Kidney (tissue), 14 donors: Measurements from ENCODE around the gene FARP1. TPM values are rescaled to one million over a fixed set of nuclear protein-coding genes. Genes with fewer than 3 reads are reported as not detected.

Experiments
- DNase-seq, 5 donors: peaks; one replicate each; pipeline ENCODE4 v3.0.0-alpha.2; 2013 to 2020
- FAIRE-seq: peaks from 2 replicates; lab custom pipeline; 2012; peaks lifted over from hg19 to GRCh38; lab: Jason Lieb, UNC
- H3K27ac ChIP-seq, 2 donors: one replicate each; pipeline ENCODE4 v1.7.0; 2013; ENCODE audit warnings: low read depth in 2 of 2, low read length in 2 of 2, inconsistent platforms in 1 of 2
- H3K27me3 ChIP-seq: one replicate; pipeline ENCODE4 v1.7.1; 2013; ENCODE audit warnings: low read length, inconsistent platforms; ENCODE audit not compliant: control insufficient read depth, insufficient read depth
- H3K36me3 ChIP-seq, 3 donors: one replicate each; pipeline versions ENCODE4 v1.7.0 to v1.7.1; 2013; ENCODE audit warnings: low read length in 3 of 3, control low read depth in 1 of 3, inconsistent platforms in 1 of 3; ENCODE audit not compliant: insufficient read depth in 3 of 3, control insufficient read depth in 2 of 3
- H3K4me1 ChIP-seq, 3 donors: one replicate each; pipeline versions ENCODE4 v1.7.0 to v1.7.1; 2013; ENCODE audit warnings: low read length in 3 of 3, inconsistent platforms in 1 of 3, low read depth in 1 of 3; ENCODE audit not compliant: control insufficient read depth in 2 of 3, insufficient read depth in 2 of 3
- H3K4me3 ChIP-seq, 3 donors: one replicate each; pipeline versions ENCODE4 v1.7.0 to v1.8.1; 2013; ENCODE audit warnings: low read length in 3 of 3, control low read depth in 1 of 3, inconsistent platforms in 1 of 3
- H3K9ac ChIP-seq, 3 donors: one replicate each; pipeline versions ENCODE4 v1.7.0 to v1.7.1; 2013; ENCODE audit warnings: low read length in 3 of 3, control low read depth in 1 of 3, inconsistent platforms in 1 of 3
- H3K9me3 ChIP-seq, 3 donors: one replicate each; pipeline versions ENCODE4 v1.7.0 to v1.7.1; 2013; ENCODE audit warnings: low read length in 3 of 3, control low read depth in 1 of 3, inconsistent platforms in 1 of 3; ENCODE audit not compliant: control insufficient read depth in 2 of 3, insufficient read depth in 1 of 3
- intact Hi-C: fragments of 100-400 bp; cut with DNase I; formaldehyde crosslinking; loops from one replicate; pipeline ENCODE4 v1.11.1; 2022
- polyA plus RNA-seq: library from polyadenylated mRNA; stranded (reverse); fragments of 350-450 nt; fragmentation: Illumina TruSeq; extraction: RNeasy Lipid Tissue Mini Kit (QIAGEN cat#74804); gene quantifications from one replicate; pipeline ENCODE4 v1.2.3, GENCODE V29; 2014; ENCODE audit warnings: low read depth, low replicate concordance; ENCODE audit not compliant: insufficient read depth
- total RNA-seq: library from RNA; stranded (reverse); fragmentation: NEBNext Ultra II Directional; extraction: Animal tissue kit (Norgen Biotek cat#: 25700); gene quantifications from one replicate; pipeline ENCODE4 v1.2.1, GENCODE V29; 2021
- TF ChIP-seq, protein P1 (sequence below): IDR thresholded peaks from 3 replicates; pipeline ENCODE4 v1.5.1; 2012; ENCODE audit warnings: mild to moderate bottlenecking, moderate library complexity, borderline replicate concordance; ENCODE audit not compliant: insufficient read depth; ENCODE audit errors: extremely low read depth
- donor health status: control.
- donor health status: control.
- donor health status: control.
- donor health status: control.
- donor health status: control.
- donor health status: DM: yes; HTN: yes; CAD: no.
- donor health status: Normal renal cell carcinoma (clear cell type).

FARP1 gene
- total and polyA plus RNA-seq, 2 donors from 2014 or later, result 123 to 229 TPM

DNA sequence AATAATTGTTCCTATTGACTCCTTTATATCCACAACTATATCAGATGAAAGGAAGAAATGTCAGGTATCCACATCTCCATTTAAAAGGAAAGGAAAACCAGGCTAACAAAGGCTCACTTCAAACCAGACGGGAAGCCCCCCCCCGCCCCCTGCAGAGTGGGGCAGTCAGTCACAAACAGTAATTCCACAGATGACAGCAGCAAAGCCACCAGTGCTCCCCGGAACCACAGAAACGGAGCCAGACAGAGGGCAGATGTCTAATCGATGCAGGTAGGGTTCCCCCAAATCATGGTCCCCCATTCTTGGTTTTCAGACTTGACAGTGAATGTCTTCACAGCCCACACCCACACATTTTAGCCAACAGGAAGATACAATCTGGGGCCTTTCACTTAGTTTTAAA is 333.2 kb downstream of the FARP1 start:
- Histone ChIP-seq H3K4me3 (no peak overlapping the region), H3K9ac (no peak overlapping the region), H3K4me1 (peaks cover 3 to 26% (median 13%) of the 10 kb centered on the region in 3 donors), H3K9me3 (no peaks in the 10 kb centered on the region), H3K27ac (peak overlapping the region in 1 of 2 donors; percentile 13), H3K27me3 (no peaks in the 10 kb centered on the region), H3K36me3 (peaks cover 8 to 20% (median 18%) of the 10 kb centered on the region in 3 donors)
- FAIRE-seq (no peak), DNase-seq (peak in 1 of 5 donors; percentile 13)
- intact Hi-C loops, result no loop called here
- TF ChIP-seq, protein P1, sequence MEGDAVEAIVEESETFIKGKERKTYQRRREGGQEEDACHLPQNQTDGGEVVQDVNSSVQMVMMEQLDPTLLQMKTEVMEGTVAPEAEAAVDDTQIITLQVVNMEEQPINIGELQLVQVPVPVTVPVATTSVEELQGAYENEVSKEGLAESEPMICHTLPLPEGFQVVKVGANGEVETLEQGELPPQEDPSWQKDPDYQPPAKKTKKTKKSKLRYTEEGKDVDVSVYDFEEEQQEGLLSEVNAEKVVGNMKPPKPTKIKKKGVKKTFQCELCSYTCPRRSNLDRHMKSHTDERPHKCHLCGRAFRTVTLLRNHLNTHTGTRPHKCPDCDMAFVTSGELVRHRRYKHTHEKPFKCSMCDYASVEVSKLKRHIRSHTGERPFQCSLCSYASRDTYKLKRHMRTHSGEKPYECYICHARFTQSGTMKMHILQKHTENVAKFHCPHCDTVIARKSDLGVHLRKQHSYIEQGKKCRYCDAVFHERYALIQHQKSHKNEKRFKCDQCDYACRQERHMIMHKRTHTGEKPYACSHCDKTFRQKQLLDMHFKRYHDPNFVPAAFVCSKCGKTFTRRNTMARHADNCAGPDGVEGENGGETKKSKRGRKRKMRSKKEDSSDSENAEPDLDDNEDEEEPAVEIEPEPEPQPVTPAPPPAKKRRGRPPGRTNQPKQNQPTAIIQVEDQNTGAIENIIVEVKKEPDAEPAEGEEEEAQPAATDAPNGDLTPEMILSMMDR, result no peak

DNA sequence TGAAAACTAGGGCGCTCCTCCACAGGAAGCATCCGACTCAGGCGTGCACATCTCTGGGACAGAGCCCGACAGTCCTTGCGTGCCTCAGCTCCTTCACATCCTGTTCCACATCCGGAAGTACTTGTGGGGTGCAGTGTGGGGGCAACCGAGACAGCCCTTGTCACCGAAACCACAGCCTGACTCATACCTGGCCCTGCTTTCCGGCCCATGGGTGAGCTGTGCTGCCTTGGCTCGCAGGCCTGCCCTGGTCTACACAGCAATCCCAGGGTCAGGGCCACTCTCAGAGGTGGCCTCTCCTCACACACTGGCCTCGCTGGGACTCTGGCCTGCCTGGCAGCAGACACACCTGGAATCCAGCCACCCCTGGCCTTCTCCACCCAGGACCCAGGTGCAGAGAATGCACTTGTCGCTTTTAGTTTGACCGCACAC is 333.7 kb downstream of the FARP1 start:
- Histone ChIP-seq H3K4me1 (peaks cover 3 to 28% (median 13%) of the 10 kb centered on the region in 3 donors), H3K27me3 (no peaks in the 10 kb centered on the region), H3K4me3 (no peak overlapping the region), H3K27ac (peak overlapping the region in 1 of 2 donors; percentile 56), H3K36me3 (peaks cover 5 to 20% (median 14%) of the 10 kb centered on the region in 3 donors), H3K9me3 (no peaks in the 10 kb centered on the region), H3K9ac (no peak overlapping the region)
- no peak for FAIRE-seq
- intact Hi-C loops, result no loop called here
- DNase-seq, result peak in 1 of 5 donors; percentile 88
- TF ChIP-seq, protein P1, result no peak

DNA sequence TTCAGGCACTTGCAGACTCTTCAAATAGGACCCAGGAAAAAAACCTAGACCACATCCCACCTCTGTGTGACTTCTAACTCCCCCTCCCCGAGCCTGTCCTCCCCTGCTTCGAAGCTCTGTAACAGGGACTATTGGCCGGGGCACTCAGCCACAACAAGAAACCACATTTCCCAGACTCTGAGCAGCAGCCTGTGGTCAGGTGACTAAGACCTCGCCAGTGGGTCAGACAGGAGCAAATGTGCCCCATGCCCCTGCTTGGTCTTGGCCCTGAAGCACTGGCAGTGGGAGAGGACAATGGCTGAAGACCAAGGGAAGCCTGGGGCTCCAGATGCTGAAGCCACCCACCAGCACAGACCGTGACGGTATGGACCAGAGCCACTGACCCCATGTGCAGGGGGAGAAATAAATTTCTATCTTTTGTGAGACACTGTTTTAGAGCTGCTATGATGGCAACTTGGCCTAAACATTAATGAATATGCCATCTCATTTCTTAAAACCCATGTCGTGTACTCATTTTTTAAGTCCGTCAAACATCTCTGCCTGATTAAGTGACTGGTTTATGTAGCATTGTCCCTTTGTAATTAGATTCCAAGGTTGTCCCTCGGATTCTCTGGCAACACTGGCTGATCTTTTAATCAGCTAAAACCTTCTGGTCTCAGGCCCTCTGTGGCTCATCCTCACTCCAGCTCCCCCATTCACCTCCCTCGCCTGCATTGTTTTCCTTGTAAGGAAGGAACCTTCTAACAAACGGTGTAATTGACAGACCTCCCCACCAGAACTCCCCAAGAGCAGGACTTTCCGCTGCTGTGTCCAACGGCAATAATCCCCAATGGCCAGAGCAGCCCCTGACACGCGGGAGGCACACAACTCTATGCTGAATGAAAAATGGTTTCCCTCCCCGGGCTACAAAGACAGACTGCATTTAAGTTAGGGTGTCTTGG is 335.6 kb downstream of the FARP1 start:
- Histone ChIP-seq H3K9ac (no peak overlapping the region), H3K27ac (no peak overlapping the region), H3K27me3 (no peaks in the 10 kb centered on the region), H3K9me3 (no peaks in the 10 kb centered on the region), H3K4me1 (peaks cover 3 to 34% (median 23%) of the 10 kb centered on the region in 3 donors), H3K4me3 (no peak overlapping the region), H3K36me3 (peaks cover 4 to 16% (median 5%) of the 10 kb centered on the region in 3 donors)
- DNase-seq (peak in 4 of 5 donors; percentile 78 to 92 (median 83)), FAIRE-seq (no peak)
- intact Hi-C loops, result no loop called here
- TF ChIP-seq, protein P1, result no peak
